Measurements from ENCODE around the gene DCLRE1B. TPM values are rescaled to one million over a fixed set of nuclear protein-coding genes. Genes with fewer than 3 reads are reported as not detected.
"Not testable (repeated sequence)": the region's sequence is repeated elsewhere in the genome, so short reads cannot be mapped to it uniquely, and the experiment has no call there.

DCLRE1B gene
- total RNA-seq, 4 donors from 2014 or later, result 3.2 to 5.0 (median 4.1) TPM

GRCh38 chr1:113946678-113947387 is 41.7 kb downstream of the DCLRE1B start:
- Histone ChIP-seq H3K27me3 (no peaks in the 10 kb centered on the region), H3K4me3 (replicated peaks in 1 of 3) (no peak overlapping the region), H3K36me3 (peaks cover 0 to 4% of the 10 kb centered on the region in 2 donors), H3K9me3 (no peaks in the 10 kb centered on the region), H3K27ac (peak overlapping the region in 2 of 3 donors; percentile 31 to 72), H3K4me1 (peaks cover 31 to 34% of the 10 kb centered on the region in 2 donors)
- no peak for DNase-seq
- TF ChIP-seq POLR2A (IDR thresholded peaks at IDR 0.05) (no peak), CTCF (IDR thresholded peaks at IDR 0.05) (no peak)
- intact Hi-C loops (cut with DNase I), result no loop called here
- WGBS, 2 donors, result 33 to 38% methylated on average over 3 of the region's 3 CpGs

GRCh38 chr1:113947388-113948107 is 42.4 kb downstream of the DCLRE1B start:
- peaks cover 31 to 37% of the 10 kb centered on the region in 2 donors for H3K4me1 ChIP-seq
- peak overlapping the region; percentile 31 to 72 (median 34) for H3K27ac ChIP-seq
- no peak overlapping the region for H3K4me3 ChIP-seq (replicated peaks in 1 of 3)
- WGBS, 2 donors, result 14 to 15% methylated on average over 3 of the region's 3 CpGs
- no peak for DNase-seq
- TF ChIP-seq POLR2A (IDR thresholded peaks at IDR 0.05) (no peak), CTCF (IDR thresholded peaks at IDR 0.05) (no peak)
- H3K27me3 ChIP-seq, result no peaks in the 10 kb centered on the region
- H3K9me3 ChIP-seq, result no peaks in the 10 kb centered on the region
- intact Hi-C loops (cut with DNase I), result no loop called here
- H3K36me3 ChIP-seq, result peaks cover 0 to 4% of the 10 kb centered on the region in 2 donors

DNA sequence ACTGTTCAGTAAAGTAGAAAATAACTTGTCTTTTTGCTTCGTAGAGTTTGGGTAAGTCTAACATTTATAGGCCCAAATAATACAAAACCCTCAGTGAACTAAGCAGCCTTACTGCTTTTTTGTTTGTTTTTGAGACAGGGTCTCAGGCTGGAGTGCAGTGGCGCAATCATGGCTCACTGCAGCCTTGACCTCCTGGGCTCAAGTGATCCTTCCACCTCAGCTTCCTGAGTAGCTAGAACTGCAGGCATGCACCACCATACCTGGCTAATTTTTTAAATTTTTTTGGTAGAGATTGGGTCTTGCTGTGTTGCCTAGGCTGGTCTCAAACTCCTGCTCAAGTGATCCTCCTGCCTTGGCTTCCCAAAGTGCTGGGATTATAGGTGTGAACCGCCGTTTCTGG is 43.0 kb downstream of the DCLRE1B start:
- DNase-seq; intact Hi-C loops (cut with DNase I); H3K9me3 ChIP-seq; H3K4me3 ChIP-seq (replicated peaks in 1 of 3); H3K27me3 ChIP-seq; H3K36me3 ChIP-seq: not testable (repeated sequence)
- peaks cover 35 to 40% of the 10 kb centered on the region in 2 donors for H3K4me1 ChIP-seq
- WGBS, 2 donors, result 65 to 73% methylated on average over 4 of the region's 4 CpGs
- H3K27ac ChIP-seq, result peak overlapping the region; percentile 31 to 72 (median 34)

GRCh38 chr1:113949007-113949406 is 43.9 kb downstream of the DCLRE1B start:
- no peak for DNase-seq
- intact Hi-C loops (cut with DNase I), result no loop called here
- H3K4me1 ChIP-seq, result peaks cover 35 to 40% of the 10 kb centered on the region in 2 donors
- H3K36me3 ChIP-seq, result no peaks in the 10 kb centered on the region
- no peak overlapping the region for H3K4me3 ChIP-seq (replicated peaks in 1 of 3)
- H3K9me3 ChIP-seq, result no peaks in the 10 kb centered on the region
- H3K27me3 ChIP-seq, result no peaks in the 10 kb centered on the region
- peak overlapping the region in 1 of 3 donors; percentile 72 for H3K27ac ChIP-seq
- 90 to 94% methylated on average over 5 of the region's 5 CpGs for WGBS, 2 donors
- TF ChIP-seq CTCF (IDR thresholded peaks at IDR 0.05), result peak in 3 of 6 experiments; percentile 18 to 29 (median 28)
- no peak for TF ChIP-seq POLR2A (IDR thresholded peaks at IDR 0.05)

- DNase-seq, result no peak
- no peaks in the 10 kb centered on the region for H3K9me3 ChIP-seq
- H3K4me1 ChIP-seq, result peaks cover 35 to 40% of the 10 kb centered on the region in 2 donors
- no peak overlapping the region for H3K4me3 ChIP-seq (replicated peaks in 1 of 3)
- H3K27me3 ChIP-seq, result no peaks in the 10 kb centered on the region
- H3K36me3 ChIP-seq, result peaks cover 3 to 9% of the 10 kb centered on the region in 2 donors
- H3K27ac ChIP-seq, result no peak overlapping the region
- 98 to 100% methylated on average over 1 of the region's 1 CpG for WGBS, 2 donors
- intact Hi-C loops (cut with DNase I), result no loop called here
- TF ChIP-seq POLR2A (IDR thresholded peaks at IDR 0.05), result no peak
- TF ChIP-seq CTCF (IDR thresholded peaks at IDR 0.05), result no peak
These were observed 45.8 kb downstream of the DCLRE1B start for GRCh38 chr1:113950908-113951307.
